OCI-LY7 (cell line): ENCODE measurements around the gene AP5M1. TPM values are rescaled to one million over a fixed set of nuclear protein-coding genes. Genes with fewer than 3 reads are reported as not detected.

Experiments used
- BruUV-seq: library from RNA; stranded (reverse); fragments of 400-500 nt; replicated peaks from 2 replicates; lab custom pipeline; 2021; lab: Mats Ljungman, UMichigan
- CTCF ChIA-PET: fragments of 300-600 bp; sonication (Branson Sonifier 250); formaldehyde crosslinking; loops from one replicate; lab custom pipeline; 2022; ENCODE audit warnings: antibody characterized with exemption; ENCODE audit not compliant: unreplicated experiment; lab: Charles Lee
- POLR2A ChIA-PET: fragments of 300-600 bp; sonication (Branson Sonifier 250); formaldehyde crosslinking; loops from one replicate; lab custom pipeline; 2022; ENCODE audit warnings: antibody characterized with exemption; lab: Charles Lee
- DNase-seq: peaks from one replicate; pipeline ENCODE4 v3.0.0-alpha.2; 2015; ENCODE audit warnings: low spot score
- H2AFZ ChIP-seq: fragments of 200-600 bp; sonication (generic), shearing (Covaris generic); 2 replicates; pipeline ENCODE4 v1.6.1; 2014; ENCODE audit warnings: mild to moderate bottlenecking, antibody characterized with exemption, low read length, moderate library complexity
- H3K27ac ChIP-seq: fragments of 200-600 bp; sonication (generic); 2 replicates; pipeline ENCODE4 v1.5.1; 2014; ENCODE audit warnings: mixed run types, low read depth, mild to moderate bottlenecking, moderate library complexity, low read length, inconsistent platforms; ENCODE audit not compliant: poor library complexity, severe bottlenecking
- H3K36me3 ChIP-seq: fragments of 200-600 bp; sonication (generic); 2 replicates; pipeline ENCODE4 v1.6.1; 2014; ENCODE audit warnings: mild to moderate bottlenecking, antibody characterized with exemption, low read length, moderate library complexity, mixed read lengths; ENCODE audit not compliant: insufficient read depth
- H3K4me1 ChIP-seq: fragments of 200-600 bp; sonication (generic); 2 replicates; pipeline ENCODE4 v1.5.1; 2014; ENCODE audit warnings: mild to moderate bottlenecking, low read length; ENCODE audit not compliant: insufficient read depth, poor library complexity, severe bottlenecking
- H3K4me2 ChIP-seq: fragments of 200-600 bp; sonication (generic); 2 replicates; pipeline ENCODE4 v1.6.1; 2014; ENCODE audit warnings: mild to moderate bottlenecking, low read length
- H3K4me3 ChIP-seq: fragments of 200-600 bp; sonication (generic); 2 replicates; pipeline ENCODE4 v1.5.1; 2014; ENCODE audit warnings: mild to moderate bottlenecking, low read depth, low read length; ENCODE audit not compliant: poor library complexity, severe bottlenecking
- H3K79me2 ChIP-seq: fragments of 200-600 bp; sonication (generic); 2 replicates; pipeline ENCODE4 v1.6.1; 2016; ENCODE audit warnings: low read depth, mild to moderate bottlenecking, low read length, moderate library complexity, mixed read lengths; ENCODE audit not compliant: insufficient read depth
- H3K9me2 ChIP-seq: fragments of 200-600 bp; sonication (generic); 2 replicates; pipeline ENCODE4 v1.6.1; 2016; ENCODE audit warnings: mild to moderate bottlenecking, low read length, mixed read lengths; ENCODE audit not compliant: insufficient read depth
- H3K9me3 ChIP-seq: fragments of 200-600 bp; sonication (generic); 2 replicates; pipeline ENCODE4 v1.6.1; 2014; ENCODE audit warnings: mild to moderate bottlenecking, mixed run types, low read length, mixed read lengths
- H4K20me1 ChIP-seq: fragments of 200-600 bp; sonication (generic); 2 replicates; pipeline ENCODE4 v1.6.1; 2014; ENCODE audit warnings: mild to moderate bottlenecking, antibody characterized with exemption, low read length, moderate library complexity, mixed read lengths; ENCODE audit not compliant: insufficient read depth
- EZH2phosphoT487 ChIP-seq: fragments of 200-600 bp; sonication (generic); IDR thresholded peaks from 2 replicates; pipeline ENCODE4 v1.6.1; 2018; ENCODE audit warnings: low read depth, borderline replicate concordance, mild to moderate bottlenecking, mixed run types, antibody characterized with exemption, low read length, moderate library complexity, mixed read lengths
- intact Hi-C: fragments of 100-400 bp; cut with micrococcal nuclease; formaldehyde crosslinking; loops from one replicate; pipeline ENCODE4 v1.10.0; 2022; ENCODE audit not compliant: unreplicated experiment
- total RNA-seq, 2 experiments: library from RNA; depleted of rRNA in 1 of 2; stranded (reverse); fragments of >200 nt in 1 of 2; shearing (Covaris generic) in 1 of 2; gene quantifications; 2 replicates each; pipeline ENCODE4 v1.2.3, GENCODE V29; 2014 to 2022
- TF ChIP-seq, protein P1 (sequence below): fragments of 200-600 bp; sonication (generic); conservative IDR thresholded peaks from 2 replicates; pipeline ENCODE4 v1.5.1; 2014; ENCODE audit warnings: mild to moderate bottlenecking, antibody characterized with exemption, low read length, moderate library complexity, mixed read lengths

Gene AP5M1
- total RNA-seq, 2 experiments from 2014 or later, result 13.3 to 50.4 TPM

DNA sequence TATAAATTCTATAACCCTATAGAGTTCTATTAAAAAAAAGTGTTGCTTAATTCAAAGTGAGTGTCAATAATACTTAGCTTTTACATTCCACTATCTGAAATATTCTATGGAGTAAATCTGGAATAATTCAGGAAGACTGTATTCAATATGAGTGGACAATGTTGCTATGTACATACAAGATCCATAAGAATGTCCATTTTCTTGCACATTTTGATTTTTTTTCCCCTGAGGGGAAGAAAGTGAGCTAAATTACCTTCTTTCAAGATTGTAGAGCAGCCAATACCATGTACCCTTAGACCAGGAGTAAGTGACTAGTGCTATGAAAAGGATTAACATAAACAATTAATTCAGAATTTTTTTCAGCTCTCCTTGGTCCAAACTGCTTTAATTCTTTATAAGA lies 25.5 kb upstream of the AP5M1 start:
- Histone ChIP-seq H3K9me2 (no peaks in the 10 kb centered on the region), H3K79me2 (peaks cover 7% of the 10 kb centered on the region; the same call in 1 of the 2 replicates), H3K4me1 (no peaks in the 10 kb centered on the region), H3K4me3 (no peak overlapping the region), H3K9me3 (no peaks in the 10 kb centered on the region), H3K36me3 (peaks cover 43% of the 10 kb centered on the region), H3K27ac (no peak overlapping the region), H3K4me2 (no peak overlapping the region), H4K20me1 (no peaks in the 10 kb centered on the region), H2AFZ (no peak overlapping the region)
- ChIA-PET POLR2A (no interaction called here), CTCF (no interaction called here)
- TF ChIP-seq, protein P1, sequence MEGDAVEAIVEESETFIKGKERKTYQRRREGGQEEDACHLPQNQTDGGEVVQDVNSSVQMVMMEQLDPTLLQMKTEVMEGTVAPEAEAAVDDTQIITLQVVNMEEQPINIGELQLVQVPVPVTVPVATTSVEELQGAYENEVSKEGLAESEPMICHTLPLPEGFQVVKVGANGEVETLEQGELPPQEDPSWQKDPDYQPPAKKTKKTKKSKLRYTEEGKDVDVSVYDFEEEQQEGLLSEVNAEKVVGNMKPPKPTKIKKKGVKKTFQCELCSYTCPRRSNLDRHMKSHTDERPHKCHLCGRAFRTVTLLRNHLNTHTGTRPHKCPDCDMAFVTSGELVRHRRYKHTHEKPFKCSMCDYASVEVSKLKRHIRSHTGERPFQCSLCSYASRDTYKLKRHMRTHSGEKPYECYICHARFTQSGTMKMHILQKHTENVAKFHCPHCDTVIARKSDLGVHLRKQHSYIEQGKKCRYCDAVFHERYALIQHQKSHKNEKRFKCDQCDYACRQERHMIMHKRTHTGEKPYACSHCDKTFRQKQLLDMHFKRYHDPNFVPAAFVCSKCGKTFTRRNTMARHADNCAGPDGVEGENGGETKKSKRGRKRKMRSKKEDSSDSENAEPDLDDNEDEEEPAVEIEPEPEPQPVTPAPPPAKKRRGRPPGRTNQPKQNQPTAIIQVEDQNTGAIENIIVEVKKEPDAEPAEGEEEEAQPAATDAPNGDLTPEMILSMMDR, result no peak
- TF ChIP-seq EZH2phosphoT487, result no peak
- TSS peak; percentile 6 for BruUV-seq
- no peak for DNase-seq
- intact Hi-C loops, result no loop called here

DNA sequence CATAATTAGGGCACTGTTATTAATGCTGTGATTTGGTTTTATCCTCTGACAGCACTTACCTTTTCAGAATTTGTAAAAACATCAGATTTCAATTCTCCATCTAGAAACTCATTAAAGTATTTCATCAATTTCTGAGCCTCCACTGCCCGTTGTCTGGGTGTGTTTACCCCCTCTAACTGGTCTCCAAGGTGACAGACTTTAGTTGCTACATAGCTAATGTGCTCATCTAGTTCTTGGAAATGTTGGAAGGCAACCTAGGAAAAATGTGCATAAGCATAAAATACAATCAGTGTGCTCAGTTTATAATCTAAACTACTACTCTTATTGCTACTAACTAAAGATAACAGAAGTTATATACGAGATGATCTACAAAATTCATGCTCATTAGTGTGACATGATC lies 24.7 kb upstream of the AP5M1 start:
- Histone ChIP-seq H3K9me2 (no peaks in the 10 kb centered on the region), H3K4me2 (no peak overlapping the region), H4K20me1 (no peaks in the 10 kb centered on the region), H3K36me3 (peaks cover 39% of the 10 kb centered on the region), H3K4me1 (no peaks in the 10 kb centered on the region), H3K27ac (no peak overlapping the region), H2AFZ (no peak overlapping the region), H3K79me2 (peaks cover 15% of the 10 kb centered on the region; the same call in 1 of the 2 replicates), H3K4me3 (no peak overlapping the region), H3K9me3 (no peaks in the 10 kb centered on the region)
- POLR2A ChIA-PET, result interaction anchor here (0.6 kb wide), 1 partner anchor 920 kb away, joined by 3 read pairs; no protein-coding TSS in a partner anchor
- BruUV-seq, result no TSS peak
- no peak for DNase-seq
- intact Hi-C loops, result no loop called here
- TF ChIP-seq EZH2phosphoT487, result no peak
- TF ChIP-seq, protein P1, result no peak
- CTCF ChIA-PET, result no interaction called here

DNA sequence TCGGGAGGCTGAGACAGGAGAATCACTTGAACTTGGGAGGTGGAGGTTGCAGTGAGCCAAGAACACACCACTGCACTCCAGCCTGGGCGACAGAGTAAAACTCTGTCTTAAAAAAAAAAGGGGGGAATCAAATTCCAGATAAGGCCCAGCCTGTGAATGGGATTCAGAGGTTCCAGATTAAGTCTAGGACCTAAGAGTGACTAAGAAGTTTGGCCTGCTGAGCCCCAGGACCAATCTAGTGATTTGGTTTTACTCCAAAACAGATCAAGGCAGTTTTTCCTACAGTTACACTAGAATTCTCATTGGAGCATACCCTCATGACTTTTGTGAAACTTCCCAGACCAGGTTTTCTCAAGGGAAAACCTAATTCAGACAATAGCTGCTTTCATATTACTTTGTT lies 22.8 kb upstream of the AP5M1 start:
- Histone ChIP-seq H3K4me1 (no peaks in the 10 kb centered on the region), H3K36me3 (peaks cover 39% of the 10 kb centered on the region), H3K9me3 (no peaks in the 10 kb centered on the region), H3K9me2 (no peaks in the 10 kb centered on the region), H2AFZ (no peak overlapping the region), H3K4me3 (no peak overlapping the region), H3K79me2 (peaks cover 31% of the 10 kb centered on the region; the same call in 1 of the 2 replicates), H3K4me2 (no peak overlapping the region), H3K27ac (no peak overlapping the region), H4K20me1 (peaks cover 8% of the 10 kb centered on the region)
- no peak for TF ChIP-seq EZH2phosphoT487
- TF ChIP-seq, protein P1, result no peak
- BruUV-seq, result no TSS peak
- no peak for DNase-seq
- ChIA-PET POLR2A (interaction anchor here (0.5 to 1.5 kb wide), 4 partner anchors 10 to 597 kb away, joined by 3 to 4 read pairs (median 3); no protein-coding TSS in a partner anchor), CTCF (no interaction called here)
- intact Hi-C loops, result no loop called here
